HG03139 (cell line): ENCODE data around the gene C10orf95.
"Not testable (repeated sequence)": the region's sequence is repeated elsewhere in the genome, so short reads cannot be mapped to it uniquely, and the experiment has no call there.

Experiments
- ATAC-seq: cut with Tn5 transposase; IDR thresholded peaks from one replicate; pipeline ENCODE4 v1.9.1; 2021; ENCODE audit not compliant: unreplicated experiment

C10orf95 gene

GRCh38 chr10:102467318-102467717 is 16.0 kb upstream of the C10orf95 start:
- ATAC-seq = no peak

GRCh38 chr10:102465466-102465865 is 14.1 kb upstream of the C10orf95 start:
- no peak for ATAC-seq

GRCh38 chr10:102463983-102464382 is 12.6 kb upstream of the C10orf95 start:
- ATAC-seq = no peak

GRCh38 chr10:102462512-102463054 is 11.2 kb upstream of the C10orf95 start:
- ATAC-seq = no peak

GRCh38 chr10:102461187-102462054 is 10.1 kb upstream of the C10orf95 start:
- ATAC-seq = peak; percentile 80

GRCh38 chr10:102460836-102461186 is 9.5 kb upstream of the C10orf95 start:
- ATAC-seq = peak; percentile 13

- no peak for ATAC-seq
These were observed 7.3 kb upstream of the C10orf95 start for GRCh38 chr10:102458656-102459055.

GRCh38 chr10:102457591-102458150 is 6.3 kb upstream of the C10orf95 start:
- no peak for ATAC-seq

GRCh38 chr10:102455893-102456471 is 4.6 kb upstream of the C10orf95 start:
- ATAC-seq = no peak

- ATAC-seq = not testable (repeated sequence)
These were observed 3.5 kb upstream of the C10orf95 start for GRCh38 chr10:102454662-102455487.

- ATAC-seq = no peak
These were observed 2.2 kb upstream of the C10orf95 start for GRCh38 chr10:102453502-102453901.

GRCh38 chr10:102452672-102453340 is 1.5 kb upstream of the C10orf95 start:
- ATAC-seq = no peak

GRCh38 chr10:102450374-102451104 is 804 bp downstream of the C10orf95 start:
- ATAC-seq = peak; percentile 79

- peak; percentile 3 for ATAC-seq
These were observed 1.3 kb downstream of the C10orf95 start for GRCh38 chr10:102450124-102450373.

GRCh38 chr10:102449321-102450123 is 1.8 kb downstream of the C10orf95 start:
- peak; percentile 35 for ATAC-seq

- no peak for ATAC-seq
These were observed 6.5 kb downstream of the C10orf95 start for GRCh38 chr10:102444851-102445250.

- ATAC-seq = no peak
These were observed 13.0 kb downstream of the C10orf95 start for GRCh38 chr10:102438374-102438773.

GRCh38 chr10:102437515-102437914 is 13.8 kb downstream of the C10orf95 start:
- no peak for ATAC-seq

- no peak for ATAC-seq
These were observed 15.0 kb downstream of the C10orf95 start for GRCh38 chr10:102436312-102436711.
